Osteocyte (in vitro differentiated cells): ENCODE data around the gene ADH1B. TPM values are rescaled to one million over a fixed set of nuclear protein-coding genes. Genes with fewer than 3 reads are reported as not detected.

Experiments used
- DNase-seq: peaks from one replicate; pipeline ENCODE4 v3.0.0; 2021; ENCODE audit warnings: mixed read lengths; ENCODE audit not compliant: unreplicated experiment; ENCODE audit errors: extremely low spot score
- H3K27ac Mint-ChIP-seq: one replicate; pipeline ENCODE4 v1.8.0; 2021; ENCODE audit warnings: mild to moderate bottlenecking, mixed read lengths; ENCODE audit not compliant: unreplicated experiment
- H3K27me3 Mint-ChIP-seq: one replicate; pipeline ENCODE4 v1.8.0; 2021; ENCODE audit warnings: mixed read lengths; ENCODE audit not compliant: unreplicated experiment
- H3K36me3 Mint-ChIP-seq: one replicate; pipeline ENCODE4 v1.8.0; 2021; ENCODE audit warnings: mixed read lengths; ENCODE audit not compliant: unreplicated experiment
- H3K4me1 Mint-ChIP-seq: one replicate; pipeline ENCODE4 v1.8.0; 2021; ENCODE audit warnings: mixed read lengths; ENCODE audit not compliant: unreplicated experiment
- H3K4me3 Mint-ChIP-seq: one replicate; pipeline ENCODE4 v1.8.0; 2021; ENCODE audit warnings: mild to moderate bottlenecking, moderate library complexity, mixed read lengths; ENCODE audit not compliant: unreplicated experiment
- H3K9me3 Mint-ChIP-seq: one replicate; pipeline ENCODE4 v1.8.0; 2021; ENCODE audit warnings: mixed read lengths; ENCODE audit not compliant: unreplicated experiment
- CTCF ChIP-seq: fragments of 200-600 bp; sonication (generic); IDR thresholded peaks from 2 replicates; pipeline ENCODE4 v1.5.0; 2021; ENCODE audit warnings: antibody characterized with exemption, mild to moderate bottlenecking, moderate library complexity
- total RNA-seq: library from RNA; stranded (reverse); gene quantifications from 2 replicates; pipeline ENCODE4 v1.2.1, GENCODE V29; 2021

ADH1B gene
- total RNA-seq, 1 donor from 2014 or later: 8.8 TPM

- H3K36me3 Mint-ChIP-seq: peaks cover 13% of the 10 kb centered on the region
- H3K27me3 Mint-ChIP-seq: no peaks in the 10 kb centered on the region
- DNase-seq: no peak
- H3K27ac Mint-ChIP-seq: peak overlapping the region; percentile 33
- peaks cover 41% of the 10 kb centered on the region for H3K9me3 Mint-ChIP-seq
- TF ChIP-seq CTCF: no peak
- peaks cover 9% of the 10 kb centered on the region for H3K4me1 Mint-ChIP-seq
- no peak overlapping the region for H3K4me3 Mint-ChIP-seq
Measured at GRCh38 chr4:99293357-99293756, 27.8 kb downstream of the ADH1B start.

- H3K27me3 Mint-ChIP-seq: no peaks in the 10 kb centered on the region
- H3K4me3 Mint-ChIP-seq: no peak within 1 kb of the TSS
- peaks cover 9% of the 10 kb centered on the region for H3K4me1 Mint-ChIP-seq
- H3K9me3 Mint-ChIP-seq: peaks cover 21% of the 10 kb centered on the region
- H3K27ac Mint-ChIP-seq: no peak within 1 kb of the TSS
- TF ChIP-seq CTCF: no peak
- DNase-seq: no peak
- H3K36me3 Mint-ChIP-seq: peaks cover 8% of the 10 kb centered on the region
Measured at GRCh38 chr4:99290848-99291786, 30.1 kb downstream of the ADH1B start, which contains the start of gene ADH1A. ADH1A (minus strand) TSS chr4:99290985; CDS start chr4:99290914, 71 bp downstream.

GRCh38 chr4:99285387-99285786, 35.8 kb downstream of the ADH1B start:
- Mint-ChIP-seq H3K9me3 (no peaks in the 10 kb centered on the region), H3K27ac (no peak overlapping the region)

GRCh38 chr4:99282731-99283130, 38.5 kb downstream of the ADH1B start:
- TF ChIP-seq CTCF: no peak
- Mint-ChIP-seq H3K27ac (no peak overlapping the region), H3K9me3 (no peaks in the 10 kb centered on the region), H3K4me3 (no peak overlapping the region), H3K36me3 (no peaks in the 10 kb centered on the region), H3K27me3 (no peaks in the 10 kb centered on the region), H3K4me1 (no peaks in the 10 kb centered on the region)
- no peak for DNase-seq

More at GRCh38 chr4:99285387-99285786, 35.8 kb downstream of the ADH1B start:
- no peak overlapping the region for H3K4me3 Mint-ChIP-seq
- no peaks in the 10 kb centered on the region for H3K27me3 Mint-ChIP-seq
- no peak for TF ChIP-seq CTCF
- no peaks in the 10 kb centered on the region for H3K36me3 Mint-ChIP-seq
- no peak for DNase-seq
- no peaks in the 10 kb centered on the region for H3K4me1 Mint-ChIP-seq

- no peak for DNase-seq
- no peaks in the 10 kb centered on the region for H3K4me1 Mint-ChIP-seq
- no peak overlapping the region for H3K27ac Mint-ChIP-seq
- no peaks in the 10 kb centered on the region for H3K9me3 Mint-ChIP-seq
- TF ChIP-seq CTCF: no peak
- H3K4me3 Mint-ChIP-seq: no peak overlapping the region
- H3K27me3 Mint-ChIP-seq: no peaks in the 10 kb centered on the region
- H3K36me3 Mint-ChIP-seq: no peaks in the 10 kb centered on the region
Measured at GRCh38 chr4:99281261-99281660, 39.9 kb downstream of the ADH1B start.
